Measurements from ENCODE around the gene FBXO31. TPM values are rescaled to one million over a fixed set of nuclear protein-coding genes. Genes with fewer than 3 reads are reported as not detected.

The FBXO31 gene
- total and polyA plus RNA-seq, 2 of the 13 experiments (the other 11 are each of a cell fraction or from before 2014, with no cell fraction given): 92.4 to 101 TPM

GRCh38 chr16:87366288-87366687 is 17.3 kb downstream of the FBXO31 start:
- no peaks in the 10 kb centered on the region for H3K27me3 ChIP-seq (ENCODE audit: control insufficient read depth in 1 of 2, insufficient read depth in 2 of 2, low read length in 2 of 2)
- no TSS peak for BruUV-seq (replicated peaks)
- intact Hi-C loops (cut with micrococcal nuclease; ENCODE audit: unreplicated experiment) (no loop called here), in situ Hi-C loops (cut with HindIII; ENCODE audit: extremely low pct_ligation_motif_present, low pct_unique_long_range_greater_than_20kb) (no loop called here)
- no peaks in the 10 kb centered on the region for H3K9me3 ChIP-seq (ENCODE audit: low read length)
- H3K36me3 ChIP-seq (replicated peaks in 1 of 2; ENCODE audit: control insufficient read depth in 1 of 2, insufficient read depth in 2 of 2, low read length in 2 of 2): peaks cover 43 to 88% of the 10 kb centered on the region in 2 experiments
- H3K4me2 ChIP-seq (ENCODE audit: low read depth, low read length): no peak overlapping the region
- no peak for DNase-seq (ENCODE audit: low spot score)
- peak; percentile 18; the same call in 2 of the 3 replicates for ATAC-seq
- ChIA-PET CTCF (ENCODE audit: low intra/inter-chr PET ratio, low total read pairs) (no interaction called here), POLR2A (interaction anchor here (0.9 to 18.0 kb wide), 3 partner anchors 9 to 22 kb away, joined by 3 to 265 read pairs (median 5); partner anchors contain the start of gene FBXO31)
- H3K4me1 ChIP-seq (ENCODE audit: insufficient read depth, low read length): peaks cover 59% of the 10 kb centered on the region
- no peak for FAIRE-seq
- no peak overlapping the region for H2AFZ ChIP-seq (ENCODE audit: low read length)
- 93% methylated on average over 4 of the region's 4 CpGs for WGBS (ENCODE audit: low lambda C conversion rate)
- TF ChIP-seq AGO2 (optimal IDR thresholded peaks at IDR 0.05; ENCODE audit: low read depth, low read length) (peak; percentile 40), ARID4A (CRISPR knock-in tag; IDR thresholded peaks at IDR 0.05; ENCODE audit: borderline replicate concordance) (0 out of 2 replicates have a peak, but pooled peaks have one; percentile 0), TMF1 (CRISPR knock-in tag; IDR thresholded peaks at IDR 0.05; ENCODE audit: low read depth) (no peak), GLI4 (CRISPR knock-in tag; IDR thresholded peaks at IDR 0.05; ENCODE audit: borderline replicate concordance) (no peak), POLR2A (IDR thresholded peaks at IDR 0.05; ENCODE audit: insufficient read depth in 1 of 2, low read depth in 2 of 2, low read length in 2 of 2) (0 out of 4 replicates have a peak, but pooled peaks of 1 of the 2 experiments have one; percentile 30), ARNT (IDR thresholded peaks at IDR 0.05) (no peak), POLR2AphosphoS5 (IDR thresholded peaks at IDR 0.05; ENCODE audit: low read depth, low read length) (0 out of 2 replicates have a peak, but pooled peaks have one; percentile 10), ZNF691 (CRISPR knock-in tag; IDR thresholded peaks at IDR 0.05; ENCODE audit: borderline replicate concordance, low read depth) (no peak)
- no peak overlapping the region for H3K27ac ChIP-seq (ENCODE audit: extremely low read length, insufficient read depth, low read length)
- H3K79me2 ChIP-seq (ENCODE audit: insufficient read depth, low read length): peaks cover 98% of the 10 kb centered on the region
- peaks cover 99% of the 10 kb centered on the region for H4K20me1 ChIP-seq (ENCODE audit: insufficient read depth, low read length)
- H3K4me3 ChIP-seq (replicated peaks in 1 of 3; ENCODE audit: insufficient read depth in 1 of 3, low read depth in 2 of 3, low read length in 3 of 3): no peak overlapping the region
- H3K9ac ChIP-seq (ENCODE audit: insufficient read depth, low read depth, low read length): no peak overlapping the region

Measured in HepG2 (cell line).